ENCODE measurements around the gene NUTM2G.
"Not testable (repeated sequence)": the region's sequence is repeated elsewhere in the genome, so short reads cannot be mapped to it uniquely, and the experiment has no call there.

The NUTM2G gene

DNA sequence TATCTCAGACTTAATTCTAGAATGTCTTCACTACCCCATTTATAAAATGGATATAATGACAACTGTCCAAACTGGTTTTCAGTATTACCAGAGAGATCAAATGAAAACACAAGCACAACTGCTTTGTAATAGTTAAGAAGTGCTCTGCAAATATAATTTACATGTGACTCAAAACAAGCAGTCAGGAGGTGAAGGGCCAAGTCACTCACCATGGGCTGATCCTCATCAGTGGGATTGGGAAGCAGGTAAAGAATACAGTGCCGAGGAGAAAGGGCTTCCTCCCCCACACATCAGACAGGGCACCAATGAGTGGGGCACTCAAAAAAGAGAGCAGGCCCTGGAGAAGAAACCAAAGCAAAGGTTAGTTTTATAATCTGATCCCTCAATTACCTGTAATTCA is 20.7 kb downstream of the NUTM2G start:
- not testable (repeated sequence) for DNase-seq (ENCODE audit: low read depth)

DNA sequence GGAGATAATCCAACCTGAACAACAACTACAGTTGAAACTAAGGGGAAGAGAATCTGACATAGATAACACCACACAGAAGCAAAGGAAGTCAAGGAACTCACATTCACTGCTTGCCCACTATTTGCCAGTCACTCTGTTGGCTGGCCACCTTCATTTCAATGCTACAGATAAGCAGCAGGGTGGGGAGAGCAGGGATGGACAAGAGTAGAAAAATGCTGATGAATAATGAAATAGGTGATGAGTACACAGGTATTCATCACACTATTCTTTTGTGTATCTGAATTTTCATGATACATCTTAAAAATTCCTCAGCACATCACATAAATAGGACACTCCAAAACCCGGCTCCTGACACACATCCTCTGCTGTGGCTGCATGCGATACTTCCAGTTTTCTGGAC is 21.9 kb downstream of the NUTM2G start:
- DNase-seq (ENCODE audit: low read depth), result not testable (repeated sequence)

- DNase-seq (ENCODE audit: low read depth), result not testable (repeated sequence)
Measured at GRCh38 chr9:96967591-96967990, 38.9 kb downstream of the NUTM2G start.

DNA sequence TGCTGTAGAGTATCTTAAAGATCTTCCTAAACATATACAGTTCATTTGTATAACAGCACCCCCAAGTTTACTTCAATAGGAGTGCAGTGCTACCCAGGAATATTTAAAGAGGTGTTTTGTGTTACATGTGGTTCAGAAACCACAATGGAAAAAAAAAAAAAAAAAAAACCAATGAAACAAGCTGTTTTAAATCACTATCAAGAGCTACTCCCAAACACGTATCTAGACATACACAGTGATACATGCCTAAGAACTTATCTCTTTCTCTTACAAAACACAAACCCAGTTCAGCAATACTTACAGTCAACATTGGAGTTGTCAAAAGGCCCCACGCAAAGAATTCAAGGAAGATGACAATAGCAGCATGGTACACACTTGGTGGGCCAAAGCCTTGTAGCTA is 43.9 kb downstream of the NUTM2G start:
- DNase-seq (ENCODE audit: low read depth), result not testable (repeated sequence)

DNA sequence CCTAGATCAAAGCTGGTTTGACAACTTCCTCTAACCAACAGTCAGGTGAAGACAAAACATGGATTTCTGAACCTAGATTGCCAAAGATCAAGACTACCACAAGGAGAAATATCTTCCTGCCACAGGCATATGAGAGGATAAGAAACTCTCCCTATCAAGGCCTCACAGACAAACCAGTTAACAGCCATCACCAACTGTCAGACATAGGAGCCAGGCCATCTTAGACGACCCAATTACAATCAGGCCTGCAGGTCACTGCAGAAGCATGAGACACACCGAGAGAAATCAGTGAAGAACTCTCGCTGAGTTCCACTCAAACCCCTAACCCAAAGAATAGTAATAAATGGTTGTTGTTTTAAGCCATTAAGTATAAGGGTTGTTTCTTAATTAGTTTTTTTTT is 45.4 kb downstream of the NUTM2G start:
- not testable (repeated sequence) for DNase-seq (ENCODE audit: low read depth)

DNA sequence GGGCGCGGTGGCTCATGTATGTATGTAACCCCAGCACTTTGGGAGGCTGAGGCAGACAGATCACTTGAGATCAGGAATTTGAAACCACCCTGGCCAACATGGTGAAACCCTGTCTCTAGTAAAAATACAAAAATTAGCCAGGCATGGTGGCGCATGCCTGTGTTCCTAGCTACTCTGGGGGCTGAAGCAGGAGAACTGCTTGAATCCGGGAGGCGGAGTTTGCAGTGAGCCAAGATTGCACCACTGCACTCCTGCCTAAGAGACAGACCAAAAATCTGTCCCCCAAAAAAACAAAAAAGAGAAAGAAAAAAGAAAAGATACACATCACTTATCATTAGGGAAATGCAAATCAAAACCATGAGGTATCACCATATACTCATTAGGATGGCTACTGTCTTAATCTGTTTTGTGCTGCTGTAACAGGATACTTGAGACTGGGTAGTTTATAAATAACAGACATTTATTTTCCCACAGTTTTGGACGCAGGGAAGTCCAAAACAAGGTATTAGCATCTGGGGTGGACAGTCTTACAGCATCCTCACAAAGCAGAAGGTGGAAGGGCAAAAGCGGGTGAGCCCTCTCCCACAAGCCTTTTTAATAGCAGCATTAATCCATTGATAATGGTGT is 55.0 kb downstream of the NUTM2G start:
- not testable (repeated sequence) for DNase-seq (ENCODE audit: low read depth)

DNA sequence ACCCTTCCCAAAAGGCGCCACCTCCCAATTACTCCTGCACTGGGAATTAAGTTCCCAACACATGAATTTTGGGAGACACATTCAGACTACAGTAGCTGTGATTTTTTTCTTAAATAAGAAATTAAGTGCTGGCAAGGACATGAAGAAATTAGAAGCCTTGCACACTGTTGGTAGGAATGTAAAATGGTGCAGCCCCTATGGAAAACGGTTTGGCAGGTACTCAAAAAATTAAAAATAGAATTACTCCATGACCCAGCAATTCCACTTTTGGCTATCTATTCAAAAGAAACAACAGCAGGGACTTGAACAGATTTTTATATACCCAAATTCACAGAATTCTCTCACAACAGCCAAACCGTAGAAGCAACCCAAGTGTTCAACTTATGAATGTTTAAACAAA is 55.5 kb downstream of the NUTM2G start:
- DNase-seq (ENCODE audit: low read depth), result not testable (repeated sequence)

DNA sequence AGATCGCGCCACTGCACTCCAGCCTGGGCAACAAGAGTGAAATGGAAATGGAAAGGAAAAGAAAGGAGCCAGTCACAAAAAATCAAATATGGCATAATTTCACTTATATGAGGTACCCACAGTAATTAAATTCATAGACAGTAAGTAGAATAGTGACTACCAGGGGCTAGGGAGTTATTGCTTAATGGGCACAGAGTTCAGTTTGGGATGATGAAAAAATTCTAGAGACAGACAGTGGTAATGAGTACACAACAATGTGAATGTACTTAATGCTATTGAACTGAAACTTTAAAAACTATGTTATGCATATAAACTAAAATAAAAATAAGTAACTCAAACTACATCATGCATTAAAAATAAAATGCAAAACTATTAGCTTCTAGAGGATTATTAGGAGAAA is 56.2 kb downstream of the NUTM2G start:
- DNase-seq (ENCODE audit: low read depth), result not testable (repeated sequence)
